Endodermal cell (in vitro differentiated cells): ENCODE measurements around the gene APLP1. TPM values are rescaled to one million over a fixed set of nuclear protein-coding genes. Genes with fewer than 3 reads are reported as not detected.

Source experiments
- DNase-seq: peaks from one replicate; pipeline ENCODE4 v3.0.0-alpha.2; 2017
- H3K27ac ChIP-seq: 2 replicates; pipeline ENCODE4 v1.5.1; 2013; ENCODE audit warnings: mild to moderate bottlenecking, low read depth, low read length, moderate library complexity
- H3K27me3 ChIP-seq: 2 replicates; pipeline ENCODE4 v1.6.1; 2013; ENCODE audit warnings: mild to moderate bottlenecking, low read length, moderate library complexity; ENCODE audit not compliant: insufficient read depth, control insufficient read depth, poor library complexity, severe bottlenecking
- H3K36me3 ChIP-seq: 2 replicates; pipeline ENCODE4 v1.7.0; 2013; ENCODE audit warnings: mild to moderate bottlenecking, low read length, moderate library complexity; ENCODE audit not compliant: control insufficient read depth, insufficient read depth
- H3K4me1 ChIP-seq: one replicate; pipeline ENCODE4 v1.7.0; 2013; ENCODE audit warnings: low read length; ENCODE audit not compliant: control insufficient read depth, insufficient read depth
- H3K4me3 ChIP-seq: 2 replicates; pipeline ENCODE4 v1.5.1; 2013; ENCODE audit warnings: mild to moderate bottlenecking, low read length, moderate library complexity
- H3K9ac ChIP-seq: 2 replicates; pipeline ENCODE4 v1.6.1; 2013; ENCODE audit warnings: mild to moderate bottlenecking, low read length, moderate library complexity; ENCODE audit not compliant: poor library complexity, severe bottlenecking; ENCODE audit errors: extremely low read depth
- H3K9me3 ChIP-seq: 2 replicates; pipeline ENCODE4 v1.6.1; 2013; ENCODE audit warnings: mild to moderate bottlenecking, low read length, moderate library complexity; ENCODE audit not compliant: control insufficient read depth
- H3K27ac Mint-ChIP-seq: 2 replicates; pipeline ENCODE4 v1.8.0; 2020; ENCODE audit warnings: mixed read lengths
- H3K27me3 Mint-ChIP-seq: 2 replicates; pipeline ENCODE4 v1.8.0; 2021; ENCODE audit warnings: mild to moderate bottlenecking, mixed read lengths; ENCODE audit not compliant: insufficient read depth
- H3K36me3 Mint-ChIP-seq: 2 replicates; pipeline ENCODE4 v1.8.0; 2020; ENCODE audit warnings: low read depth, mixed read lengths
- H3K4me1 Mint-ChIP-seq: 2 replicates; pipeline ENCODE4 v1.8.0; 2020; ENCODE audit warnings: mixed read lengths
- H3K4me3 Mint-ChIP-seq: 2 replicates; pipeline ENCODE4 v1.8.0; 2020; ENCODE audit warnings: mild to moderate bottlenecking, moderate library complexity, mixed read lengths
- H3K9me3 Mint-ChIP-seq: 2 replicates; pipeline ENCODE4 v1.8.0; 2020; ENCODE audit warnings: mild to moderate bottlenecking, mixed read lengths
- WGBS, 2 experiments: methylation state at CpG; one replicate each; pipeline versions ENCODE4 v1.1.5 to v1.1.7; 2013; ENCODE audit warnings: missing lambda C conversion rate in 2 of 2, mixed read lengths in 1 of 2; ENCODE audit not compliant: insufficient coverage in 1 of 2, insufficient read length in 1 of 2; 5-methylcytosine and 5-hydroxymethylcytosine counted together
- total RNA-seq, 2 donors: library from RNA; stranded (reverse); fragmentation: NEBNext Ultra II Directional in 1 of 2; extraction: Animal tissue kit (Norgen Biotek cat#: 25700) in 1 of 2; gene quantifications; 2 replicates in 1 of 2; 3 replicates in 1 of 2; pipeline ENCODE4 v1.2.1, GENCODE V29; 2021
- TF ChIP-seq, protein P1 (sequence below): fragments of 200-600 bp; sonication (generic); conservative IDR thresholded peaks from 2 replicates; pipeline ENCODE4 v1.5.0; 2021; ENCODE audit warnings: antibody characterized with exemption, mild to moderate bottlenecking

The APLP1 gene
- total RNA-seq, 2 donors from 2014 or later = 4.1 to 10.6 TPM

DNA sequence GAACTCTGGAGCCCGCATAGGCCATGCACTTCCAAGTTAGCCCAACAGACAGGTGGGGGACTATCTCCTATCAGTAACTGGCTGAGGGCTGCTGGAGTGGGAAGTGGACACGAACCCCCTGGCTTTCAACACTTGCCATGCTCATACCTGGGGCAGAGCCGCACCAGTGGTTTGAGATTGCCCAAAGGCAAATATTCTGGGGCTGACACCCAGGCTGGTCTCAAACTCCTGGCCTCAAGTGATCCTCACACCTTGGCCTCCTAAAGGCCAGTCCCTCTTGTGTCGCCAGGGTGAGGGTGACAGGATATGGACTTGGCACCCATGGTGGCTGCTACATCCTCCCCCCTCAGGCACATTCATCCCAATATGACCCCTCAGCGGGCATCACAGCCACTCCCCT, 18.8 kb downstream of the APLP1 start:
- Histone ChIP-seq H3K27me3 (no peaks in the 10 kb centered on the region), H3K36me3 (peaks cover 44% of the 10 kb centered on the region), H3K4me3 (no peak overlapping the region), H3K9ac (no peak overlapping the region), H3K4me1 (no peaks in the 10 kb centered on the region), H3K9me3 (no peaks in the 10 kb centered on the region), H3K27ac (no peak overlapping the region)
- Mint-ChIP-seq H3K27me3 (no peaks in the 10 kb centered on the region), H3K27ac (no peak overlapping the region), H3K9me3 (no peaks in the 10 kb centered on the region), H3K36me3 (peaks cover 48% of the 10 kb centered on the region), H3K4me1 (no peaks in the 10 kb centered on the region), H3K4me3 (no peak overlapping the region)
- WGBS, 2 experiments = 93 to 100% methylated on average over 3 to 5 of the region's 5 CpGs
- TF ChIP-seq, protein P1, sequence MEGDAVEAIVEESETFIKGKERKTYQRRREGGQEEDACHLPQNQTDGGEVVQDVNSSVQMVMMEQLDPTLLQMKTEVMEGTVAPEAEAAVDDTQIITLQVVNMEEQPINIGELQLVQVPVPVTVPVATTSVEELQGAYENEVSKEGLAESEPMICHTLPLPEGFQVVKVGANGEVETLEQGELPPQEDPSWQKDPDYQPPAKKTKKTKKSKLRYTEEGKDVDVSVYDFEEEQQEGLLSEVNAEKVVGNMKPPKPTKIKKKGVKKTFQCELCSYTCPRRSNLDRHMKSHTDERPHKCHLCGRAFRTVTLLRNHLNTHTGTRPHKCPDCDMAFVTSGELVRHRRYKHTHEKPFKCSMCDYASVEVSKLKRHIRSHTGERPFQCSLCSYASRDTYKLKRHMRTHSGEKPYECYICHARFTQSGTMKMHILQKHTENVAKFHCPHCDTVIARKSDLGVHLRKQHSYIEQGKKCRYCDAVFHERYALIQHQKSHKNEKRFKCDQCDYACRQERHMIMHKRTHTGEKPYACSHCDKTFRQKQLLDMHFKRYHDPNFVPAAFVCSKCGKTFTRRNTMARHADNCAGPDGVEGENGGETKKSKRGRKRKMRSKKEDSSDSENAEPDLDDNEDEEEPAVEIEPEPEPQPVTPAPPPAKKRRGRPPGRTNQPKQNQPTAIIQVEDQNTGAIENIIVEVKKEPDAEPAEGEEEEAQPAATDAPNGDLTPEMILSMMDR = no peak
- DNase-seq = no peak

DNA sequence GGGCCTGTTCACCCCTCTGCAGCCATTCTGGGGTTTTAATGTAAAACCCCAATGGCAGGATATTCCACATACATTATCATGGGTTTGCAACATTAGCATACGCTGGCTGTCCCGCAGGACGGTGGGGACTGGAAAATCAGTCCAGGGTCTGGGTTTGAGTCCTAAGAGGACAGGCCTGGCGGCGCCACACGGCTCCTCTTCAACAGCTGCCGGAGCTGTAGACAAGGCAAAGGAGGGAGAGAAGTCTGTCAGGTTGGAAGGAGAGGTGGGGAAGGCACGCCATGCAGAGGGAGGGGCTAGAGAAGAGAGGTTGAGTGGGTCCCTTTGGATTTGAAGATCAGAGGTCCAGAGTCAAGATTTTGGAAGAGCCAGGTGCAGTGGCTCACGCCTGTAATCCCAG, 20.0 kb downstream of the APLP1 start:
- Histone ChIP-seq H3K9ac (no peak overlapping the region), H3K27ac (no peak overlapping the region), H3K4me1 (no peaks in the 10 kb centered on the region), H3K4me3 (no peak overlapping the region), H3K9me3 (no peaks in the 10 kb centered on the region), H3K27me3 (no peaks in the 10 kb centered on the region), H3K36me3 (peaks cover 53% of the 10 kb centered on the region)
- WGBS, 2 experiments = 96 to 100% methylated on average over 6 to 9 of the region's 9 CpGs
- Mint-ChIP-seq H3K27ac (no peak overlapping the region), H3K27me3 (no peaks in the 10 kb centered on the region), H3K4me1 (no peaks in the 10 kb centered on the region), H3K9me3 (no peaks in the 10 kb centered on the region), H3K36me3 (peaks cover 57% of the 10 kb centered on the region), H3K4me3 (no peak overlapping the region)
- TF ChIP-seq, protein P1 = no peak
- no peak for DNase-seq

DNA sequence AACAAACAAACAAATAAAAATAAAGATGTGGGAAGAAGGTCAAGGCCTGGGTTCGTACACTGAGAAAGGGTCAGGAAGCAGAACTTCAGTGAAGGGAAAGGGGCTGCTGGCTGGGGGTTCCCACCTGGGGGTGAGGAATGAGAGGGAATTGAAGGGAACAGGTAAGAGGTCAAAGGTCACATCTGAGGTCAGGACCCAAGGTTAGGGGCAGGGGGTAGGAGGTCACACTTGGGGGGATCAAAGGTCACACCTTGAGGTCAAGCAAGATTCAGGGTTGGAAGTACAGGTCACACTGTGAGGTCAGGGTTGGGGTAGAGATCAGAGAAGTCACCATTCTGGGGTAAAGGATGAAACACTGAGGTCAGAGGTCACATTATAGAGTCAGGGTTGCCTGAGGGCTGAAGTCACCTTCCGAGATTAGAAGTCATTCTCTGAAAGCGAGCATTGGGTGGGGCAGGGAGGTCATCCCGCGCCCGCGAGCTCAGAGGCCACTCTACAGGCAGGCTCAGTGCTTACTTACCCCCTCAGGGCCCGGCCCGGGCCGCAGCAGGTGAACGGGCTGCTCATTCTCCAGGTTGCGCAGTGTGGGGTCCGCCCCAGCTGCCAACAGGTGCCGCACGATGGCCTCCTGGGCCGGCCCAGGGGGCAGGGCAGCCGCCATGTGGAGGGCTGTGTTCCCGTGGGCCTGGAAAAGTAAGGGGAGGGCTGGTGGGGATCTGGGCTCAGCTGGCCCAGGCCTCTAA, 21.2 kb downstream of the APLP1 start:
- Mint-ChIP-seq H3K36me3 (peaks cover 63% of the 10 kb centered on the region), H3K4me3 (no peak overlapping the region), H3K4me1 (no peaks in the 10 kb centered on the region), H3K27ac (no peak overlapping the region), H3K27me3 (no peaks in the 10 kb centered on the region), H3K9me3 (no peaks in the 10 kb centered on the region)
- TF ChIP-seq, protein P1 = no peak
- Histone ChIP-seq H3K4me1 (no peaks in the 10 kb centered on the region), H3K27me3 (no peaks in the 10 kb centered on the region), H3K27ac (no peak overlapping the region), H3K4me3 (no peak overlapping the region), H3K9me3 (no peaks in the 10 kb centered on the region), H3K9ac (no peak overlapping the region), H3K36me3 (peaks cover 59% of the 10 kb centered on the region)
- WGBS, 2 experiments = 90 to 97% methylated on average over 7 to 18 of the region's 18 CpGs
- no peak for DNase-seq
